Tibial nerve (tissue), 4 donors: ENCODE data around the gene LHX2.

ENCODE experiments used
- CTCF ChIP-seq, 5 experiments: fragments of 200-600 bp in 3 of 5; fragments of 450-650 bp in 2 of 5; sonication (generic) in 3 of 5; IDR thresholded peaks; one replicate each; pipeline ENCODE4 v1.5.1; 2016 to 2019; ENCODE audit warnings: antibody characterized with exemption in 5 of 5, mild to moderate bottlenecking in 3 of 5, moderate library complexity in 2 of 5
- EP300 ChIP-seq, 2 donors: sonication (generic); formaldehyde crosslinking; IDR thresholded peaks; one replicate each; pipeline ENCODE4 v1.6.1; 2017; ENCODE audit warnings: antibody characterized with exemption in 2 of 2, mild to moderate bottlenecking in 1 of 2

- TF ChIP-seq CTCF (IDR thresholded peaks at IDR 0.05) (no peak), EP300 (IDR thresholded peaks at IDR 0.05) (no peak)
Measured at GRCh38 chr9:124021385-124021769, 9.8 kb downstream of the LHX2 start.
